ENCODE data around the gene WNT4. TPM values are rescaled to one million over a fixed set of nuclear protein-coding genes. Genes with fewer than 3 reads are reported as not detected.

The WNT4 gene
- total RNA-seq, 2 experiments from 2014 or later = not detected

DNA sequence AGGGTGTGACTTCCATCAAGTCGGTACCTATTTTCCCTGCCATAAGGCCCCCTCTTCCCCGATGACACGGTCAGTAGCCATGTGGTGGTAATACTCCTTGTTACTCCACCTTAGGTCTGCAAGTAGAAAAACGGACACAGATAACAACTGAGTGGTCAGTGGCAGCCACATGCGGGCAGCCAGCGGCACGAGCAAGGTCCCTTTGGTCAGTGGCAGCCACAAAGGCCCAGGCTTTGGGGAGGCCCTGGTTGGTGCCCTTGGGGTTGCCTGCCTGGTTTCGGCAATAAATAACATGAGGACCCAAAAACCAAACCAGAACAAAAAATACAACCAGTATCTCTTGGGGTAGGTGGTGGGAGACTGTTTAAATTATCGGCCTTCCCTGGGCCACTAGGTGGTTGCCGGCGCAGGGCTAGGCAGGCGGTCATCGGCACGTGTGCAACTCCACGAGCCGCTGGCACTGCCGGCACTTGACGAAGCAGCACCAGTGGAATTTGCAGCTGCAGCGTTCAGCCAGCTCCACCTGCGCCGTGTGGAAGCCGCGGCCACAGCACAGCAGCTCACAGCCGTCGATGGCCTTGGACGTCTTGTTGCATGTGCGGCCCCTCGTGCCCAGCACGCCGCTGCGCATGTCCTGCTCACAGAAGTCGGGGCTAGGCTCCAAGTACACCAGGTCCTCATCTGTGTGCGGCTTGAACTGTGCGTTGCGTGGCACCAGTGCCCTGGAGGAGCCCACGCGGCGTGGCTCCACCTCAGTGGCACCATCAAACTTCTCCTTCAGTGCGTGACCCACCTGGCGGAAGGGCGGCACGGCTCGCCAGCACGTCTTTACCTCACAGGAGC, 23.1 kb downstream of the WNT4 start:
- Mint-ChIP-seq H3K9me3 (no peaks in the 10 kb centered on the region), H3K4me3 (no peak overlapping the region), H3K27ac (no peak overlapping the region), H3K27me3 (no peaks in the 10 kb centered on the region), H3K4me1 (peaks cover 5% of the 10 kb centered on the region), H3K36me3 (ENCODE audit: low read depth) (peaks cover 28% of the 10 kb centered on the region)
- DNase-seq = no peak
- POLR2A ChIA-PET = no interaction called here
- CTCF ChIA-PET = no interaction called here

DNA sequence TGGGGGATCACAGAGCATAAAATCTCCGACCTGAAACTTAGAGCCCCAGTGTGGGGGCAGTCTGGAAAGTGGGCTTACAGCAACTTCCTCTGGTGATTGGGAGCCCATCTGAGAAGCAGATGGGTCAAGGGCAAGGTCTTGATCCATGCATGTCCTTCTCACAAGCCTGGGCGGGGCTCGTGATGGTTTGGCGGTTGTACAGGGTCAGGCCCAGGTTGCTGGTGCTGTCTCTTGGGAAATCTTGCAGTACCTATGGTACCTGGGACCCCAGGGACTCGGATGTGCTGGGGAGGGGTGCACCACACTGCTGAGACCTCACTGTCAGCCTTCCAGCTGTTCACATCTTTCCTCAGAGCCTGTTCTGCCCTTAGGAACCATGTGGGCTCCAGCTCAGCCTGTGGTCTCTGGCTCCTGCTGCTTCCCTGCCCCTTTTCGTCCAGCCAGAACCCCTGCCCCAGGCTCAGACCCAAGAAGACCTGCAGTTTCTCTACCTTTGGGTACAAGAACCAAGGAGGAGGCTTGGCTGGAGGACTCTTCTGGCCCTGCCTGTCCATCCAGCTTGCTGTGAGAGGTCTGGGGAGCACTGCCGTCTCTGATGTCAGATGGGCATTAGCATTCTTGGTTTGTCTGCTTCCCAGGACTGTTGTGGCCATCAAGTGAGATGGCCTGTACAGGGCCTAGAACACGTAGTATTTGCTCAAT, 24.5 kb downstream of the WNT4 start:
- H3K36me3 Mint-ChIP-seq (ENCODE audit: low read depth) = peaks cover 29% of the 10 kb centered on the region
- ChIA-PET POLR2A (no interaction called here), CTCF (no interaction called here)
- no peaks in the 10 kb centered on the region for H3K9me3 Mint-ChIP-seq
- H3K27me3 Mint-ChIP-seq = no peaks in the 10 kb centered on the region
- peak overlapping the region; percentile 12 for H3K27ac Mint-ChIP-seq
- peaks cover 5% of the 10 kb centered on the region for H3K4me1 Mint-ChIP-seq
- no peak for DNase-seq
- H3K4me3 Mint-ChIP-seq = no peak overlapping the region

DNA sequence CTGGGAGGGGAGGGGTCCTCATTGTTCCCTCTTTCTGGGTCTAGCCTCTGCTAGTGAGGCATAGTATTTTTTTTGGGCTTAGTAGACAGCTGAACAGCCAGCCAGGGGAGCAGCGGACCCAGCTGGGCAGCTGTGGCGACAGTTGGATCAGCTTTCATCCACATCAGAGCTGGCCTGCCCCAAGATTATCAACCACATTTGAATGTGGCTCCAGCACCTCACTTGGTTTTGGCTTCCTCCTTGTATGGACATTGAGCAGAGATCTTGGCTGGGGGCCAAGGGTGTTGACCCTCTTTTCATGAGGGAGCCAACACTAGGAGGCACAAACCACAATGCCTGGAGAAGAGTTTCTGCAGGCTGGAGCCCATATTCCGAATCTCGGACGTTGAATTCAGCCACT, 25.0 kb downstream of the WNT4 start:
- Mint-ChIP-seq H3K27me3 (no peaks in the 10 kb centered on the region), H3K4me3 (no peak overlapping the region), H3K4me1 (peaks cover 5% of the 10 kb centered on the region), H3K9me3 (no peaks in the 10 kb centered on the region), H3K36me3 (ENCODE audit: low read depth) (peaks cover 35% of the 10 kb centered on the region), H3K27ac (no peak overlapping the region)
- no peak for DNase-seq
- POLR2A ChIA-PET = no interaction called here
- CTCF ChIA-PET = interaction anchor here (1.3 kb wide), 1 partner anchor 12 kb away, joined by 4 read pairs; no protein-coding TSS in a partner anchor

DNA sequence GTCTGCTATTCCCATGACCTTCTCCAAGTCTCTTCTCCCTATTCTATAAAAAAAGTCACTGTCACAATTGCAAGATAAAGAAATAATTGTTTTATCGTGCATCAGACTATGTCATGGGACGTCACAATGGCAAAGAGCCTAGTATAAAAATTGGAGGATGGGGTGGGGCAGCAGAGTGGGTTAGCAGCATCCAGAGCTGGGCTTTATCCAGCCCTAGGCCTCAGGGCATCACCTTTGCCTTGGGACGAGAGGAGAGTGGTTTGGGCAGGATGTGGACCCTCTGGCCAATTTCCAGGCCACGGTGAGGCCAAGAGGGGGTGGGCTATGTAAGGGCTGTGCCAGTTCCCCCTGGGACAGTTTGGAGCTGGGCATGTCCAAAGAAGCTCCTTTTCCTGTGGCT, 25.7 kb downstream of the WNT4 start:
- H3K4me1 Mint-ChIP-seq = peaks cover 5% of the 10 kb centered on the region
- H3K9me3 Mint-ChIP-seq = no peaks in the 10 kb centered on the region
- ChIA-PET POLR2A (no interaction called here), CTCF (interaction anchor here (1.3 kb wide), 1 partner anchor 12 kb away, joined by 4 read pairs; no protein-coding TSS in a partner anchor)
- H3K27ac Mint-ChIP-seq = no peak overlapping the region
- no peak overlapping the region for H3K4me3 Mint-ChIP-seq
- DNase-seq = no peak
- H3K36me3 Mint-ChIP-seq (ENCODE audit: low read depth) = peaks cover 40% of the 10 kb centered on the region
- no peaks in the 10 kb centered on the region for H3K27me3 Mint-ChIP-seq

DNA sequence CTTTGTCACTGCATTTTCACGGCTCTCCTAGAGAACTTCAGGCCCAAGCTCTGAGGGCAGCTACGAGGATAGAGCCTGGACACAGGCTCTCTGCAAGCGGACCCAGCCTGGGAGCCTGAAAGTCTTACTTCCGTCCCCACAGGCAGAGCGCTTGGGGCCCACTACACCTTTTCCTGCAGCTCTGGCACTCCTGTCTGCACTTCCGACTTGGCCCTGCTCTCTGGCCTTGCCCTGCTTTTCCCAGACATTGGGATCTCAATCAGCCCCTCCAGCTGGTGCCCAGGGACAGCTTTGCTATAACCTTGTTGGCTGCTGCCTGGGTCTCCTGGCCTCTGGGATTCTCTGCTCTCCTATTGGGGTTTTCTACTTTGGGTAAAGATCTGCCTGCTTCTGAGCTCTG, 27.6 kb downstream of the WNT4 start:
- Mint-ChIP-seq H3K27me3 (no peaks in the 10 kb centered on the region), H3K9me3 (no peaks in the 10 kb centered on the region), H3K4me3 (no peak overlapping the region), H3K27ac (no peak overlapping the region), H3K4me1 (peaks cover 5% of the 10 kb centered on the region), H3K36me3 (ENCODE audit: low read depth) (peaks cover 45% of the 10 kb centered on the region)
- ChIA-PET CTCF (no interaction called here), POLR2A (no interaction called here)
- DNase-seq = no peak

DNA sequence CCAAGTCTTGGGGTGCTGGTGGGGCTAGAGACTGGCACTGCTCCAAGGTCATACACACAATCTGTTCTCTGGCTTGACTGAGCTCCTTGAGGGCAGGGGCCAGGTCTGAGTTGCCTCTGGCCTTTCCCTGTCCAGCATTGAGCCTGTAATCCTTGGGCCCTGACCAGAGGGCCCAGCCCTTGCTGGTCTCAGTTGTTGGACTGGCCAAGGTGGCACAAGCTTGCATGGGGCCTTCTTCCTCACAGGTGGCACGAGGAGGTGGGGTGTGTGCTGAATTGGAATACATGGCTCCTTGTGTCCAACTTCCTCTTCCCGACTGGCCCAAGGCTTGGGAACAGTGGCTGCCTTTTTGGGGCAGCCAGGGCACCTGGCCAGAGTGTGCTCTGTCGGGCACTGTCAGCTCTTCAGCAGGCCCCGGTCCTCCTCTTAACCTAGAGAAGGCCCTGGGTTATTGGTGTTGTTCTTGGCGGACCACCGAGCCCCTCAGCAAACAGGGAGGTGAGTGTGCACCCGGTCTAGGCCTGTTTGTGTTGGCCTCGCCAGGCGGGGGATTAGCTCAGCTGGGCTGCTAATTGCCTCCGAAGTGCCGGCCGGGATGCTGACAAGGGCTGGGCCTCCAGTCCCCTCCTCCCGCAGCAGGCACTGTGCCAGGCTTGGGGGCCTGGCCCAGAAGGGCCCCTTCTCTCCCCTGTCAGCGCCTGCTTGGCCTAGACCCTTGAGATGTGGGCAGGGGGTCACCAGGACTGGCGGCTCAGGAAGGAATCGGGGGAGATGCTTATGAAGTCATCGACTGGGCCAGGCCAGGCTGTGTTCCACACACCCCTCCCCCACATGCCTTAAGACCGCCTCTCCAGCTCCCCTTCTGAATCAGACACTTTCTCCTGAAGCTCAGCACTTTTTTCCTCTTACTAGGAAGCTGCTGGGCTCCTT, 28.5 kb downstream of the WNT4 start:
- H3K9me3 Mint-ChIP-seq = no peaks in the 10 kb centered on the region
- ChIA-PET POLR2A (interaction anchor here (0.6 to 1.0 kb wide), 2 partner anchors 9 kb away, joined by 3 read pairs; no protein-coding TSS in a partner anchor), CTCF (interaction anchor here (1.5 kb wide), 1 partner anchor 9 kb away, joined by 5 read pairs; no protein-coding TSS in a partner anchor)
- no peak for DNase-seq
- no peaks in the 10 kb centered on the region for H3K27me3 Mint-ChIP-seq
- peaks cover 40% of the 10 kb centered on the region for H3K36me3 Mint-ChIP-seq (ENCODE audit: low read depth)
- H3K4me3 Mint-ChIP-seq = no peak overlapping the region
- peaks cover 5% of the 10 kb centered on the region for H3K4me1 Mint-ChIP-seq
- H3K27ac Mint-ChIP-seq = peak overlapping the region; percentile 12

DNA sequence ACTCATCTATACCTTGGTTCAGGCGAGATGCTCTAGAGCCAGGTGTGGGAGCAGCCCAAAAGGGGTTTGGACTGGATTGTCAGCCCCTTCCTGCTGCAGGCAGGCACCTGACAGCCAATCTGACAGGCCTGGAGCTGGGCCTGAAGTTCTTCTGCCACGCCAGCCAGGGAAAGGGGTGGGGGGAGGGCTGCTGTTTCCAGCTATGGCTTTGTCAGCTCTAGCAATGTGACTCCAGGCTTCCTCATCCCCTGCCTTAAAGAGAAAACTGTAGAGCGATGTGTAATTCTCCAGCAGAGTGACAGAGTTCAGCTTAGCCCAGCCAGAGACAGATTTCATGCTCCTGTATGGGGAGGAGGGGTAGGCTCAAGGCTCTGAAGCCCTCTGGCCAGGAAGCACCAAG, 30.3 kb downstream of the WNT4 start:
- ChIA-PET CTCF (no interaction called here), POLR2A (no interaction called here)
- H3K4me3 Mint-ChIP-seq = no peak overlapping the region
- H3K9me3 Mint-ChIP-seq = no peaks in the 10 kb centered on the region
- peaks cover 6% of the 10 kb centered on the region for H3K4me1 Mint-ChIP-seq
- peaks cover 49% of the 10 kb centered on the region for H3K36me3 Mint-ChIP-seq (ENCODE audit: low read depth)
- no peak for DNase-seq
- no peaks in the 10 kb centered on the region for H3K27me3 Mint-ChIP-seq
- peak overlapping the region; percentile 44 for H3K27ac Mint-ChIP-seq

DNA sequence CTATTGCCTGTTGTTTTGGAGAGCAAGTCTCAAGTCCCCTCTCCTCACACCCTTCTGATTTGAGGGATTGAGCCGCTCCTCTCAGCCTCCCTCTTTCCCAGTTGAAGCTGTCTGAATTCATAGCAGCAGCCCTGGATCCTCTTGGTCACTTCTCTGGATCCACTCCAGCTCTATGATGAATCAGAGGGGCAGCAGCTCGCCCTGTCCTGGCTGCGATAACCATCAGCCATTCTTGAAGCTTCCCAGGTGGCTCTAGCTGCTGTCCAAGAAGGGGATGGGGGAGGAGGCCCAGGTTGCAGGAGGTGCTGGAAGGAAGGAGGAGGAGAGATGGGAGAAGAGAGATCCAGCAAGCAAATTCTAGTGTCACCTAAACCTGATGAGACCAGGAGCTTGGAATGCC, 31.3 kb downstream of the WNT4 start:
- H3K27ac Mint-ChIP-seq = peak overlapping the region; percentile 23
- POLR2A ChIA-PET = interaction anchor here (1.3 kb wide), 1 partner anchor 86 kb away, joined by 3 read pairs; no protein-coding TSS in a partner anchor
- DNase-seq = no peak
- H3K4me3 Mint-ChIP-seq = no peak overlapping the region
- H3K36me3 Mint-ChIP-seq (ENCODE audit: low read depth) = peaks cover 56% of the 10 kb centered on the region
- no peaks in the 10 kb centered on the region for H3K27me3 Mint-ChIP-seq
- peaks cover 6% of the 10 kb centered on the region for H3K4me1 Mint-ChIP-seq
- no peaks in the 10 kb centered on the region for H3K9me3 Mint-ChIP-seq
- CTCF ChIA-PET = no interaction called here

DNA sequence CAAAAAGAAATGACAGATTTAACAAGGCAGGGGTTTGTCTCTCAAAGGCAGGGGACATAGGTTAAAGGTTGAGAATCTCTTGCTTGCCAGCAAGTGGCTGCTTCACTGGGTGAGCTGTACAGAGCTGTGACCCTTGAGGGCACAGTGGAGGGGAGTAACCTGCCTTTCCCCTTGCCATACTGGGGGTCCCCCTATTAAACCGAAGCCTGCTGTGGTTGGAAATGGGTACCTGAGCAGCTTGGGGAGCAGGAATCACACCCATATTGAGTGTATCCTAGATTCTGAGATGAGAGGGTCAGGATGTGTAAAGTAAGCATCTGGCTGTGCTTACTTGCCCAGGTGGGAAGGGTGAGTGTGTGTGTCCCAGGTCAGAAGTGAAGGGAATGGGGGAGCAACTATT, 31.8 kb downstream of the WNT4 start:
- ChIA-PET POLR2A (interaction anchor here (1.3 kb wide), 1 partner anchor 85 kb away, joined by 3 read pairs; no protein-coding TSS in a partner anchor), CTCF (no interaction called here)
- Mint-ChIP-seq H3K36me3 (ENCODE audit: low read depth) (peaks cover 56% of the 10 kb centered on the region), H3K4me3 (no peak overlapping the region), H3K9me3 (no peaks in the 10 kb centered on the region), H3K27me3 (no peaks in the 10 kb centered on the region), H3K27ac (no peak overlapping the region), H3K4me1 (peaks cover 10% of the 10 kb centered on the region)
- DNase-seq = no peak

DNA sequence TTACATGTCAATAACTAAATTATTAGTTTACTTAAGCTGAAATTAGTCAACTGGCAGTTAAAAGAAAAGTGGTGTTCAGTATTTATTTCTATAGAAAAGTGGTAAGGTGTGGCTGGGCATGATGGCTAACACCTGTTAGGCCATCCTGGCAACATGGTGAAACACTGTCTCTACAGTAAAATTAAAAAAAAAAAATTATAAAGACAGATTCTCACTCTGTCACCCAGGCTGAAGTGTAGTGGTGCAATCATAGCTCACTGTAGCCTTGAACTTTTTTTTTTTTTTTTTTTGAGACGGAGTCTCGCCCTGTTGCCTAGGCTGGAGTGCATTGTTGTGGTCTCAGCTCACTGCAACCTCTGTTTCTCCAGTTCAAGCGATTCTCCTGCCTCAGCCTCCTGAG, 32.9 kb downstream of the WNT4 start:
- ChIA-PET CTCF (interaction anchor here (0.6 to 0.7 kb wide), 3 partner anchors 304 to 1287 kb away, joined by 3 read pairs; no protein-coding TSS in a partner anchor), POLR2A (interaction anchor here (0.7 to 1.2 kb wide), 4 partner anchors 12 to 85 kb away, joined by 3 to 4 read pairs (median 4); no protein-coding TSS in a partner anchor)
- Mint-ChIP-seq H3K27ac (no peak overlapping the region), H3K36me3 (ENCODE audit: low read depth) (peaks cover 57% of the 10 kb centered on the region), H3K4me3 (no peak overlapping the region), H3K4me1 (peaks cover 21% of the 10 kb centered on the region), H3K27me3 (no peaks in the 10 kb centered on the region), H3K9me3 (no peaks in the 10 kb centered on the region)
- DNase-seq = no peak

DNA sequence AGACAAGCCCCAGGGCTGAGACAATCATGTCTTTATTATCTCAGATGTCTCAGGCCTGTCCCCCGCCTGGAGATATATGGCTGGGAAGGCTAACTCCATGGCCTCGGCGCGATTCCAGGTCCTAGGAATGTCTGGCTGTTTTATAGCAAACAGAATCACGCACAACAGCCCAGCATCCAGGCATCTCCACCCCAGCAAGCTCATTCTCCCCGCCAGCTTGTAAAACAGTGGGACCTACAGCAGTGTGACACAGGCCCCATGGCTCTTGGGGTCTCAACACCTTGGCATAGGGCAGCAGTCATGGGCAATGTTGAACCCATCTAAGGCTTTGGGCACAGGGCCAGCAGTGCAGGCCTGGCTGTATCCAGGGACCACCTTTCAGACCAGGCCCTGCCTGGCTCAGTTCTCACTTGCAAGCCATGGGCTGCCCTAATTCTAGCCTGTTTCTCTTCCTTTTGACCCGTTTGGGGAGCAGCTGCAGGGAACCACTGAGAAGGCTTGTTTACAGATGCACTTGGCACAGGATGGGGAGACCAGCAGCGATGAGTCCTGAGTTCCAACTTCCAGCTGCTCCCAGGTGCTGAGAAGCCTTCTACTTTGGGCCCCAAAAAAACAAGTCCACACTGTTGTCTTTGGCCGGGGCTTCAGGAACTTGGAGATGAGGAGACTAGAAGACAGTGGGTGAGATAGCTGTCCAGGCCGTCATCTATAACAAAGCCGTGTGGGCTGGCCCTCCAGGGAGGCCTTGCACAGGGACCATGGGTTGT, 34.4 kb downstream of the WNT4 start:
- Mint-ChIP-seq H3K4me3 (no peak overlapping the region), H3K36me3 (ENCODE audit: low read depth) (peaks cover 67% of the 10 kb centered on the region), H3K4me1 (peaks cover 34% of the 10 kb centered on the region), H3K27me3 (no peaks in the 10 kb centered on the region), H3K27ac (no peak overlapping the region), H3K9me3 (no peaks in the 10 kb centered on the region)
- no peak for DNase-seq
- ChIA-PET POLR2A (no interaction called here), CTCF (interaction anchor here (1.2 to 3.4 kb wide), 2 partner anchors 23 to 83 kb away, joined by 3 to 11 read pairs; no protein-coding TSS in a partner anchor)

DNA sequence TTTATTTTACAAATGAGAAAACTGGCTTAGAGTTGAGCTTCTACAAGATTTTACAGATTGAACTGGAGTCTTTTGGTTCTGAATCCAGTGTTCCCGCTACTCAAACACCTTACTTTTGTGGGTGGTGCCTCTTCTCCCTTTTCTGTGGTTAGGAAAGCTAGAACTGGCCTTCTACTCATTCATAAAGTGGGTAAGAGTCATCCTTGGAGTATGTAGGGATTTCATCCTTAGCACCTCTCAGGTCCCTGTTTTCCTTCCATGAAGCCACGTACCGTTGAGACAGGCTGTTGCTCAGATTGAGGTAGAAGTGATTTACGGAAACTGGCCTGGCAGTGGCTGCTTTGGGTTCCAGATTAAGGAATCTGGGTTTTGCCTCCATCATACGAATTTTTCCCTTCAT, 35.8 kb downstream of the WNT4 start:
- Mint-ChIP-seq H3K27ac (peak overlapping the region; percentile 44), H3K36me3 (ENCODE audit: low read depth) (peaks cover 65% of the 10 kb centered on the region), H3K9me3 (no peaks in the 10 kb centered on the region), H3K27me3 (no peaks in the 10 kb centered on the region), H3K4me1 (peaks cover 46% of the 10 kb centered on the region), H3K4me3 (no peak overlapping the region)
- no peak for DNase-seq
- CTCF ChIA-PET = interaction anchor here (1.2 to 3.4 kb wide), 2 partner anchors 24 to 82 kb away, joined by 3 to 11 read pairs; no protein-coding TSS in a partner anchor
- POLR2A ChIA-PET = no interaction called here
